Measurements from ENCODE around the gene FYTTD1.

The FYTTD1 gene

GRCh38 chr3:197814372-197814771, 64.7 kb downstream of the FYTTD1 start:
- H3K36me3 ChIP-seq (ENCODE audit: control insufficient read depth, insufficient read depth, low read length), result no peaks in the 10 kb centered on the region; the same call in 1 of the 2 replicates
- no peak for DNase-seq (ENCODE audit: extremely low read depth, insufficient read length)
- TF ChIP-seq CTCF (IDR thresholded peaks at IDR 0.05; ENCODE audit: insufficient read depth, low read length, poor library complexity, severe bottlenecking), result no peak
- H3K4me3 ChIP-seq (replicated peaks; ENCODE audit: low read depth, low read length), result no peak overlapping the region
- H3K27me3 ChIP-seq (replicated peaks; ENCODE audit: control insufficient read depth, insufficient read depth, low read length), result no peaks in the 10 kb centered on the region

GRCh38 chr3:197820550-197821335, 71.1 kb downstream of the FYTTD1 start:
- DNase-seq (ENCODE audit: extremely low read depth, insufficient read length), result no peak
- Histone ChIP-seq H3K36me3 (ENCODE audit: control insufficient read depth, insufficient read depth, low read length) (peaks cover 5% of the 10 kb centered on the region), H3K27me3 (replicated peaks; ENCODE audit: control insufficient read depth, insufficient read depth, low read length) (no peaks in the 10 kb centered on the region), H3K4me3 (replicated peaks; ENCODE audit: low read depth, low read length) (no peak overlapping the region)
- no peak for TF ChIP-seq CTCF (IDR thresholded peaks at IDR 0.05; ENCODE audit: insufficient read depth, low read length, poor library complexity, severe bottlenecking)

GRCh38 chr3:197829397-197830045, 79.8 kb downstream of the FYTTD1 start:
- Histone ChIP-seq H3K4me3 (replicated peaks; ENCODE audit: low read depth, low read length) (no peak overlapping the region), H3K36me3 (ENCODE audit: control insufficient read depth, insufficient read depth, low read length) (peaks cover 1% of the 10 kb centered on the region; the same call in 1 of the 2 replicates), H3K27me3 (replicated peaks; ENCODE audit: control insufficient read depth, insufficient read depth, low read length) (no peaks in the 10 kb centered on the region)
- no peak for DNase-seq (ENCODE audit: extremely low read depth, insufficient read length)
- TF ChIP-seq CTCF (IDR thresholded peaks at IDR 0.05; ENCODE audit: insufficient read depth, low read length, poor library complexity, severe bottlenecking), result no peak

GRCh38 chr3:197830308-197830966, 80.8 kb downstream of the FYTTD1 start:
- Histone ChIP-seq H3K27me3 (replicated peaks; ENCODE audit: control insufficient read depth, insufficient read depth, low read length) (no peaks in the 10 kb centered on the region), H3K36me3 (ENCODE audit: control insufficient read depth, insufficient read depth, low read length) (peaks cover 1% of the 10 kb centered on the region; the same call in 1 of the 2 replicates)
- no peak for TF ChIP-seq CTCF (IDR thresholded peaks at IDR 0.05; ENCODE audit: insufficient read depth, low read length, poor library complexity, severe bottlenecking)

GRCh38 chr3:197830967-197831313, 81.3 kb downstream of the FYTTD1 start:
- H3K27me3 ChIP-seq (replicated peaks; ENCODE audit: control insufficient read depth, insufficient read depth, low read length), result no peaks in the 10 kb centered on the region
- H3K36me3 ChIP-seq (ENCODE audit: control insufficient read depth, insufficient read depth, low read length), result peaks cover 1% of the 10 kb centered on the region; the same call in 1 of the 2 replicates
- no peak overlapping the region for H3K4me3 ChIP-seq (replicated peaks; ENCODE audit: low read depth, low read length)
- no peak for TF ChIP-seq CTCF (IDR thresholded peaks at IDR 0.05; ENCODE audit: insufficient read depth, low read length, poor library complexity, severe bottlenecking)
- no peak for DNase-seq (ENCODE audit: extremely low read depth, insufficient read length)

More at GRCh38 chr3:197830308-197830966, 80.8 kb downstream of the FYTTD1 start:
- H3K4me3 ChIP-seq (replicated peaks; ENCODE audit: low read depth, low read length), result no peak overlapping the region
- no peak for DNase-seq (ENCODE audit: extremely low read depth, insufficient read length)
